GM21447 (cell line): Measurements from ENCODE around the gene MAGI1.

ENCODE experiments used
- ATAC-seq: cut with Tn5 transposase; IDR thresholded peaks from one replicate; pipeline ENCODE4 v1.9.1; 2021; ENCODE audit not compliant: unreplicated experiment

Gene MAGI1

DNA sequence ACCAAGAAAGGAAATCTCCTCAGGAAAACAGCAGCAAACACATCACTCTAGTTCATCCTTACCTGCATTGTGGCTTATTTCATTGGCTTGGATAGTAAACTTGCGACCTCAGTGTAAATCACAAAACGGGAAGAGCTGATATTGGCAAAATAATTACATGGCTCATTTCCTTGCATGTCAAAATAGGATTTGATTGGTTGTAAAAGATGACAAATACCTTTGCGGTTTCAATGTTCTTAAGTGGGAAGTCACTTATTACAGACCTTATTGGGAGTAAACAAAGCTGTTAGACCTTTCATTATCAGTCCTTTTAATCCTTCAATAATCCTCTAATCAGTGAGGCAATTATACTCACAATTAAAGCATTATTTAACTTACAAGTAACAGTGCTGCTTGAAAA, 590.6 kb downstream of the MAGI1 start:
- ATAC-seq, result no peak

DNA sequence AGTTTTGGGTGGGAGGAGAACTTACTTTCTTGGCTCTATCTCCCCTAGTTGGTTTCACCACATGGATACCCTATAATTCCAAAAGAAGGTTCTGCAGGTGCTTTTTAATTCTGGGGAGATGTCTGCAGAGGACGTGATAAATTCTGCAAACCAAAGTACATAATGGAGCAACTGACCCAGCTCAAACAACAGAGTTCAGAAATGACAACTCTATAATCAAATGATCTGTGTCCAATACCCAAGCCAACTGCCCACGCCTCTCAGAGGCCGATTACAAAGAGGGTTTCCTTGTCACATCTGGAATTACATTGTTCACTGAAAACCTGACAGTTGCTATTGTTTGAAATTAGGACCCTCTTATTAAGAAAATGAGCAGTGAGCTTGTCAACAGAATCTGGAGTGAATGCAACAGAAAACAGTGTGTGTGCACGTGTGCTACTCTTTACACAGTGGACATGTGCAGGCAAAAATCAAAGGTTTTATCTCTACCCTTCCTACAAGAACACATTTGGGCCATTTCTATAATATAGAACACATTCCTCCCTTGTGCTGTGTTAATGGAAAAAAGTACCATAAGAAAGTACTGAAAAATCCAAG, 593.0 kb downstream of the MAGI1 start:
- ATAC-seq, result no peak

DNA sequence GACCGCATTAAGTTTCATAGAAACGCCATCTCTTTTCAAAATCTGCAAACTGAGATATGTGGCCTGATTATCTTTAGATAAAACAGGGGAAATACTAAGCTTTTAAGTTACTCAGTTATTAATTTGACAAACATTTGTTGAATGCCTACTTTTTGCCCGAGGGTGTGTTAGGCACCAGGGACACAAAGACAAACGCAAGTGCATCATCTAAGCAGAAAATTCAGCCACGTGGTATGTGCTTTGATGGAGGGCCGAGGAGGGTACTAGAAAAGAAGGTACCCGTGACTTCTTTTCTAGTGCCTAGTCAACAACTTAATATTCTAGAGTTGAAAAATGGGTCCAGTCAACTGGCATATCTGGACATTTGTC, 594.3 kb downstream of the MAGI1 start:
- ATAC-seq, result no peak

DNA sequence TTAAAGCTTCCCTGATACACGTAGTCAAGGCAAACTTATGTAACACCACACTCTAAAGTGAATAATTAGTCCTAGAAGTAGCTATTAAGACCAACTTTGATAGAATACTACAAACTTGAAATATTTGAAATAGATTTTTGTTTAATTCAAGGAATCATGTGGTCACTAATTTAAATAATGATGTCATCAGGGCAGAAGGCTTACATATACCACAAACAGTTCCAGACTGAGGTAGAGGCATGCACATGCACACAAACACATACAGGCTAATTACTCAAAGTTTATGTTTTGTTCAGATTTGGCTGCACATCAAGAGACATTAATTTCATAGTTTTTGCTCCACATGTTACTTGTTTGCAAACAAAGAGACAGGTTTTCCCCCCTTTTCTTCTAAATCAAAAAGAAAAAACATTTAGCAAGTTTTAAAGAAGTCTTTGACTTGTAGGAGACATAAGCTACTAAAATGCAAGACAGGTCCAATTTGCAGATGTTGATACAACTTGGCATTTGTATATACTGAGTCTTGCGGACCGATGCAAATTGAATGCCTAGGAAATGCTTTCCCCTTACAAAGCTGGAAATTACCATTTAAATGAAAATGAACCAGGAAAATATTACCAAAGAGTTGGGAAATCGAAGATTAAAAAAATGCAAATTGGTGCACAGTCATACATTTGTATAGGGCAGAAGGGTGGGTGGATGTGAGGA, 594.8 kb downstream of the MAGI1 start:
- no peak for ATAC-seq

DNA sequence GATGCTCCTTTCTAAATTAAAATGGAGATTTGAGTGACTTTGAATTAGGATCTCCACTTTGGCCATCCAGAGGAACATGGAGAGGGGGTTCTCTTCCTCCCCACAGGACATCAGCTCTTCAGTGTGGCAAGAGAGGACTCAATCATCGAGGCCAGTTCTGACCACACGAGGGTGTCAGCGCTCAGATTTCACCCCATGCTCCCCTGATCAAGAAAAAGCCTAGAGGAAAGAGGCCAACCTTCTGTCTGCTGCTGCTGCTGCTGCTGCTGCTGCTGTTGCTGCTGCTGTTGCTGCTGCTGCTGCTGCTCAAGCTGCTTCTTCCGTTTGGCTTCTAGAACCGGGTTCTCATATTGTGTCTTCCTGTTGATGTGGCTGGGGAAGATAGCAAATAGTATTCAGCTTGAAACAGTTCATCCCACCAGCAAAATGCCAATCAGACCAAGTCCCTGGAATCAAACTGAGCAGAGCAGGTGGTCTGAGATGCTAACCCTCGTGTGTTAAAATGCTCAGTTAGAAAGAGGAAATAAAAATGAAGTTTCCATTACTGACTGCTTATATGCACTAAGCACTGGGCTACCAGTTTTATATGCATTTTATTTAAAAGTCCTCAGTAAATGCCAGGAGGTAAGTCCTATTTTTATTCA, 599.0 kb downstream of the MAGI1 start:
- ATAC-seq, result no peak

GRCh38 chr3:65438612-65439011, 600.1 kb downstream of the MAGI1 start:
- ATAC-seq, result no peak

GRCh38 chr3:65438096-65438495, 600.6 kb downstream of the MAGI1 start:
- ATAC-seq, result no peak

DNA sequence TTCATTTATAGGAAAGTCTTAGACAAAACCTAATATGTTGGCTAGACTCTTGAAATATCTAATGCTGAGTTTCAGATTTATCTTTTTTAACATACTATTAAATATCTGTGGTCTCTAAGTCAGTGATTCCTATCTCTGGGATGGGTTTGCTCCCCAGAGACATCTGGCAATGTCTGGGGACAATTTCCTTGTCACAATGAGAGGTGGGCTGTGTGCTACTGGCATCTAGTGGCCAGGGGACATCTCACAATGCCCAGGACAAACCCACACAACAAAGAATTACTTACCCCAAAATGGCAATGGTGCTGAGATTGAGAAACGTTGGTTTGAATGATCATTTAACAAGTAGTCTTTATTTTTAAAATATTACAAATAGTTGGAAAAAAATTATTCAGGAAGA, 602.1 kb downstream of the MAGI1 start:
- no peak for ATAC-seq

- ATAC-seq, result no peak
Observed at GRCh38 chr3:65433480-65433879, 605.2 kb downstream of the MAGI1 start.

DNA sequence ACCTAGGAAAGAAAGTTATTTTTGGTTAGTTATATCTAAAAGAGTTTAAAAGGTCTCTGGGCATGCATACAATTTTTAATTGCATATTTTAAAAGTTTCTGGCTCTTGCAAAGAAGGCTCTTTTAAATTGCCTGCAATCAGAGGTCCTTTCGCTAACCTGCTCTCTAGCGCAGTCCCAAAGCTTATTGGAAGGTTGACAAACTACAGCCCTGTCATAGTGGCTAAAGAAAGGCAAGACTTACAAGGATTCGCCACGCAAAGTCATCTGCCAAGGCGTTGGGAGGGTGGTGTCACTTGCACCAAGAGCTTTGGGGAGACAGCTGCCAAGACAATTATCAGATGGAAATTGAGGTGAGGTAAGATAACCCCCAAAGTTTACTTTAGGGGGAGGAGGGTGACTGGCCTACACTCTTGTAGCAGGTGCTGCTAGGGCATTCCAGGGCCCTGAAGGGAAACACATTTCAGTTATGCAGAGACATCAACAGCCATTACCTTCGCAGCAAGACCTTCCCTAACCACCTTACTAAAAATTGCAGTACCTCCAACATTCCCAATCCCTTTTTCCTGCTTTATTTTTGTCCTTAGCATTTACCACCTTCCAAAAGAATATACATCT, 606.2 kb downstream of the MAGI1 start:
- no peak for ATAC-seq

DNA sequence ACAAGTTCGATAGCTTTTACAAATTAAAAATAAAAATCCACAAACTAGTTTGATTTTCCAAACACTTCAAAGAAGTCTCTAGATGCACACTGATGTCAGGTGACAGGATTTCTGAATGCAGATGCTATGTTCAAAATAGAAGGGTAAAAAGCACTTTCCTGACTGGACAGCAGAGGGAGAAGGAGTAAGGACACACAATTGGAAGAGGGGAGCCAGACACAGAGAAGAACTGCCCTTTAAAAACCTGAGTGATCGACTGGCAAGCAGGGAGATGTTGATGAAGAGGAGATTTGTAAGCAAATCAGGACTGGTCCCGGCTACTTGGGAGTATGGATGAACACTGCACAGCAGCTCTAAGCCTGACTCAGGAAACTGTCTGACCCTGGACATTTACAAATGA, 612.8 kb downstream of the MAGI1 start:
- no peak for ATAC-seq

DNA sequence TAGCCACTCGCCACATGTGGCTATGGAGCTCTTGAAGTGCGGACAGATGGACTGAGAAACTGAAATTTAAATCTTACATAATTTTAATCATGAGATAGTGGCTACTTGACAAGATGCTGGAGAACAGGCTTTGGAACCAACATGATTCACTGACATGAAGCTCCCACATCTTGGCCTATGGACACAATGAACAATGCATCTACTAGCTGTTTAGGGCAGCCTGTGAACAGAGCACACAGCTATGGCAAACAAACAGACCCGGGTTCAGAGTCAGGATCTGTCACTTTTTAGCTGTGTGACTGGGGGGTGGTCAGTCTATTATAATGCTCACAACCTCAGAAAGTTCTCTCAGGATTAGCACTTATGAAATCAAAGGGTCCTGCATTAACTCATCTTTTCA, 616.6 kb downstream of the MAGI1 start:
- ATAC-seq, result no peak

DNA sequence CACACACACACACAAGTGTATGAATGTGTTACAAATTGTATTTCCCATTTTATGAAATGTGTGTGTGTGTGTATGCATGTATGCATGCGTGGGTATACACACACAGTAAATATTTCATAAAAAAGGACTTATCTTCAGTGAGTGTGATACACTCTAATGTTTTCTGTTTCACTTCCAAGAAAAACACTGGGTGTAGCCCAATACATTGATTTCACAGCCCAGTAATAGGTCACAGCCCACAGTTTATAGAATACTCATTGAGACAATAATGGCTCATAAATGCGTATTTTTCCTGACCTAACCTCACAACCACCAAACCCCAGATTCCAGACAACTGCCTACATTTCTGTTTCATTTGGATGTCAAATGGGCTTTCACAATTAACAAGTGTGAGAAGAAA, 619.5 kb downstream of the MAGI1 start:
- no peak for ATAC-seq

DNA sequence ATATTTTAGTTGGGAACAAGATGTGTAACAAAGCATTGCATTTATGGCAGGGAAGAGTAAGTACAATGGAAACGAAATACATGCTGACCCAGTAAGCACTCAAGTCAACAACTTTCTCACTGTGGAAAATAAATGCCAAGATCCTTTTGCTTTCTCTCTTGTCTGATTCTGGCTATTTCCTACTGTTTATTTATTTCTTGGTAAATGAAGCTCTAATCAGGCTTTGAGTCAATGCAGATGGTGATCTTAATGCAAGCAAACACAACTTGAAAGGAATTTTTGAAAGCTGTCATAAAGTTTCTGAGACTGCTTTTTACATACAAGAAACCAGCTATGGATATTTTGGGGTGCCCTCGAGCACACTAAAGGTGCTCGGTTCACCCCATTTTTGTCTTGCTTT, 624.8 kb downstream of the MAGI1 start:
- ATAC-seq, result no peak

- no peak for ATAC-seq
Observed at GRCh38 chr3:65412588-65412987, 626.1 kb downstream of the MAGI1 start.

- ATAC-seq, result no peak
Observed at GRCh38 chr3:65411367-65411766, 627.4 kb downstream of the MAGI1 start.

- no peak for ATAC-seq
Observed at GRCh38 chr3:65409176-65409569, 629.5 kb downstream of the MAGI1 start.

GRCh38 chr3:65408531-65409175, 630.1 kb downstream of the MAGI1 start:
- ATAC-seq, result no peak

GRCh38 chr3:65406470-65406869, 632.2 kb downstream of the MAGI1 start:
- ATAC-seq, result no peak

DNA sequence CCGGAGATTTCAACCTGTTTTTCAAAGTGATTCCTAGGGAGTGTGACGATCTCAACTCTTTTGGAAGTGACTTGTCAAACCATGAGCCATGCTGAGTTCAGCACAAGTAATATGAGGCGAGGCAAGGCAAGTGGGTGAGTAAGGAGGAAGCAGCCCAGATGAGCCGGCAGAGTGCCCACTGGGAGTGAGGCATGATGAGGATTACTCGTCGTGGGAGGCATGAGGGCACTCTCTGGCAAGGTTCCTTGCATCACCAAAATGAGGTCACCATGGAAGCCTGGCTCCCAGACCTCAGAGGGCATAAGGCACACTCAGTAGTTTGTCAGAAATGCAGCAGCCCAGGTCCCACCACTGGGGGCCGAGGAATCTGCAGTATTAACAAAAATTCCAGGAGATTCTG, 636.1 kb downstream of the MAGI1 start:
- no peak for ATAC-seq
